ENCODE measurements around the gene CCNDBP1. TPM values are rescaled to one million over a fixed set of nuclear protein-coding genes. Genes with fewer than 3 reads are reported as not detected.

The CCNDBP1 gene
- total RNA-seq, 1 experiment from 2014 or later, result 20.4 TPM

GRCh38 chr15:43212299-43212698 is 27.1 kb downstream of the CCNDBP1 start (continued):
- TF ChIP-seq AFF4 (CRISPR knock-in tag; IDR thresholded peaks at IDR 0.05; ENCODE audit: borderline replicate concordance) (no peak), EMX1 (CRISPR knock-in tag; IDR thresholded peaks at IDR 0.05) (no peak)

- POLR2A ChIA-PET, result no interaction called here
- no peak overlapping the region for H3K4me3 Mint-ChIP-seq
- H3K4me1 Mint-ChIP-seq, result peaks cover 13% of the 10 kb centered on the region
- no peak for DNase-seq (ENCODE audit: low spot score)
- H3K27ac Mint-ChIP-seq, result no peak overlapping the region
- no peaks in the 10 kb centered on the region for H3K9me3 Mint-ChIP-seq
- ATAC-seq, result no peak
- CTCF ChIA-PET, result interaction anchor here (0.6 to 3.3 kb wide), 4 partner anchors 9 to 73 kb away, joined by 5 to 35 read pairs (median 10); partner anchors contain the start of gene CCNDBP1
- no peaks in the 10 kb centered on the region for H3K27me3 Mint-ChIP-seq (ENCODE audit: low read depth)
- H3K36me3 Mint-ChIP-seq, result no peaks in the 10 kb centered on the region
- TF ChIP-seq ZNF423 (CRISPR knock-in tag; IDR thresholded peaks at IDR 0.05) (no peak), HMGXB4 (CRISPR knock-in tag; IDR thresholded peaks at IDR 0.05) (no peak), CBFB (CRISPR knock-in tag; IDR thresholded peaks at IDR 0.05; ENCODE audit: low read depth) (no peak), ZNF219 (CRISPR knock-in tag; IDR thresholded peaks at IDR 0.05; ENCODE audit: borderline replicate concordance) (no peak), SMAD3 (CRISPR knock-in tag; IDR thresholded peaks at IDR 0.05; ENCODE audit: borderline replicate concordance) (no peak), PREB (CRISPR knock-in tag; IDR thresholded peaks at IDR 0.05; ENCODE audit: borderline replicate concordance) (no peak), RELA (CRISPR knock-in tag; IDR thresholded peaks at IDR 0.05; ENCODE audit: borderline replicate concordance) (no peak), E2F5 (CRISPR knock-in tag; IDR thresholded peaks at IDR 0.05) (no peak), ZNF281 (CRISPR knock-in tag; IDR thresholded peaks at IDR 0.05) (no peak), ZNF396 (CRISPR knock-in tag; IDR thresholded peaks at IDR 0.05; ENCODE audit: borderline replicate concordance) (no peak), ZNF263 (CRISPR knock-in tag; IDR thresholded peaks at IDR 0.05; ENCODE audit: low read depth) (no peak), ZBTB21 (CRISPR knock-in tag; IDR thresholded peaks at IDR 0.05; ENCODE audit: borderline replicate concordance) (no peak), TEAD1 (CRISPR knock-in tag; IDR thresholded peaks at IDR 0.05) (no peak), ATF1 (CRISPR knock-in tag; IDR thresholded peaks at IDR 0.05) (no peak), STAT6 (CRISPR knock-in tag; conservative IDR thresholded peaks at IDR 0.05; ENCODE audit: low read depth) (no peak), SOX15 (CRISPR knock-in tag; IDR thresholded peaks at IDR 0.05) (no peak), KAT7 (CRISPR knock-in tag; IDR thresholded peaks at IDR 0.05; ENCODE audit: borderline replicate concordance) (no peak), ZBTB43 (CRISPR knock-in tag; IDR thresholded peaks at IDR 0.05) (no peak)
Observed at GRCh38 chr15:43212951-43213350, 27.7 kb downstream of the CCNDBP1 start.

Measured in WTC11 (cell line).